Measurements from ENCODE around the gene SETD4. TPM values are rescaled to one million over a fixed set of nuclear protein-coding genes. Genes with fewer than 3 reads are reported as not detected.

The SETD4 gene
- total RNA-seq, 1 experiment from 2014 or later = 15.6 TPM

DNA sequence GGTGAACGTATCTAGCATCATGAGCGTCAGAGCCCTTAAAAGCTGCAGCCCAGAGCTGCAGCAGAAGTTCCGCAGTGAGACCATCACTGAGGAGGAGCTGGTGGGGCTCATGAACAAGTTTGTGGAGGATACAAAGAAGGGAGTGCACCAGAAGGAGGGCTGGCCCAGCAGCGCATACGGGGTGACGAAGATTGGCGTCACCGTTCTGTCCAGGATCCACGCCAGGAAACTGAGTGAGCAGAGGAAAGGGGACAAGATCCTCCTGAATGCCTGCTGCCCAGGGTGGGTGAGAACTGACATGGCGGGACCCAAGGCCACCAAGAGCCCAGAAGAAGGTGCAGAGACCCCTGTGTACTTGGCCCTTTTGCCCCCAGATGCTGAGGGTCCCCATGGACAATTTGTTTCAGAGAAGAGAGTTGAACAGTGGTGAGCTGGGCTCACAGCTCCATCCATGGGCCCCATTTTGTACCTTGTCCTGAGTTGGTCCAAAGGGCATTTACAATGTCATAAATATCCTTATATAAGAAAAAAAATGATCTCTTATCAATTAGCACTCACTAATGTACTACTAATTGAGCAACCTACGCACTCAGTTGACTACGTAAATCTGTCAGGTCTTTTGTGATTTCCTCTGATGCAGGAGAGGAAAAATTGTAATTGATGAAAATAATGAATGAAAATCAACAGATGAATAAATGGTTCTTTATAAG is 12.3 kb upstream of the SETD4 start:
- POLR2A ChIA-PET = no interaction called here
- intact Hi-C loops (cut with micrococcal nuclease; ENCODE audit: unreplicated experiment) (no loop called here), in situ Hi-C loops (cut with HindIII; ENCODE audit: low pct_unique_long_range_greater_than_20kb, low sequenced_read_pairs) (no loop called here)
- no peak for ATAC-seq
- Histone ChIP-seq H3K4me3 (ENCODE audit: low read depth in 2 of 2, low read length in 2 of 2) (no peak overlapping the region), H3K4me1 (ENCODE audit: control insufficient read depth, insufficient read depth, low read length) (no peaks in the 10 kb centered on the region), H3K27ac (ENCODE audit: low read length) (no peak overlapping the region), H3K36me3 (ENCODE audit: control insufficient read depth, insufficient read depth, low read length) (no peaks in the 10 kb centered on the region), H3K27me3 (ENCODE audit: control insufficient read depth, insufficient read depth, low read length) (no peaks in the 10 kb centered on the region), H3K9me3 (ENCODE audit: control insufficient read depth, insufficient read depth, low read depth, low read length) (peaks cover 14% of the 10 kb centered on the region)
- CTCF ChIA-PET = no interaction called here
- DNase-seq (ENCODE audit: low read depth, low spot score) = no peak
- TF ChIP-seq SIN3A (IDR thresholded peaks at IDR 0.05; ENCODE audit: borderline replicate concordance, insufficient read depth, low read depth, low read length) (no peak), REST (IDR thresholded peaks at IDR 0.05; ENCODE audit: insufficient read depth in 1 of 2, low read depth in 2 of 2, low read length in 1 of 2) (no peak), TCF7L2 (IDR thresholded peaks at IDR 0.05; ENCODE audit: low read depth, low read length) (no peak), POLR2AphosphoS5 (IDR thresholded peaks at IDR 0.05; ENCODE audit: low read depth, low read length) (no peak), CTCF (IDR thresholded peaks at IDR 0.05) (no peak)
- TSS peak; percentile 85 for BruUV-seq (replicated peaks)

- H3K27ac ChIP-seq (ENCODE audit: low read length) = no peak overlapping the region
- ATAC-seq = no peak
- peaks cover 17% of the 10 kb centered on the region for H3K9me3 ChIP-seq (ENCODE audit: control insufficient read depth, insufficient read depth, low read depth, low read length)
- no peaks in the 10 kb centered on the region for H3K36me3 ChIP-seq (ENCODE audit: control insufficient read depth, insufficient read depth, low read length)
- POLR2A ChIA-PET = no interaction called here
- in situ Hi-C loops (cut with HindIII; ENCODE audit: low pct_unique_long_range_greater_than_20kb, low sequenced_read_pairs) (no loop called here), intact Hi-C loops (cut with micrococcal nuclease; ENCODE audit: unreplicated experiment) (no loop called here)
- TF ChIP-seq CTCF (IDR thresholded peaks at IDR 0.05) = no peak
- TF ChIP-seq TCF7L2 (IDR thresholded peaks at IDR 0.05; ENCODE audit: low read depth, low read length) = no peak
- TF ChIP-seq POLR2AphosphoS5 (IDR thresholded peaks at IDR 0.05; ENCODE audit: low read depth, low read length) = no peak
- TF ChIP-seq SIN3A (IDR thresholded peaks at IDR 0.05; ENCODE audit: borderline replicate concordance, insufficient read depth, low read depth, low read length) = no peak
- TF ChIP-seq REST (IDR thresholded peaks at IDR 0.05; ENCODE audit: insufficient read depth in 1 of 2, low read depth in 2 of 2, low read length in 1 of 2) = no peak
- BruUV-seq (replicated peaks) = no TSS peak
- no peaks in the 10 kb centered on the region for H3K27me3 ChIP-seq (ENCODE audit: control insufficient read depth, insufficient read depth, low read length)
- CTCF ChIA-PET = no interaction called here
- no peak overlapping the region for H3K4me3 ChIP-seq (ENCODE audit: low read depth in 2 of 2, low read length in 2 of 2)
- DNase-seq (ENCODE audit: low read depth, low spot score) = no peak
- no peaks in the 10 kb centered on the region for H3K4me1 ChIP-seq (ENCODE audit: control insufficient read depth, insufficient read depth, low read length)
Observed at GRCh38 chr21:36070999-36071398, 10.7 kb upstream of the SETD4 start.
